HG03175 (cell line): ENCODE data around the gene ADIPOR2.

Experiments used
- ATAC-seq: cut with Tn5 transposase; IDR thresholded peaks from one replicate; pipeline ENCODE4 v1.9.1; 2021; ENCODE audit warnings: mild to moderate bottlenecking, moderate library complexity; ENCODE audit not compliant: unreplicated experiment

Gene ADIPOR2

DNA sequence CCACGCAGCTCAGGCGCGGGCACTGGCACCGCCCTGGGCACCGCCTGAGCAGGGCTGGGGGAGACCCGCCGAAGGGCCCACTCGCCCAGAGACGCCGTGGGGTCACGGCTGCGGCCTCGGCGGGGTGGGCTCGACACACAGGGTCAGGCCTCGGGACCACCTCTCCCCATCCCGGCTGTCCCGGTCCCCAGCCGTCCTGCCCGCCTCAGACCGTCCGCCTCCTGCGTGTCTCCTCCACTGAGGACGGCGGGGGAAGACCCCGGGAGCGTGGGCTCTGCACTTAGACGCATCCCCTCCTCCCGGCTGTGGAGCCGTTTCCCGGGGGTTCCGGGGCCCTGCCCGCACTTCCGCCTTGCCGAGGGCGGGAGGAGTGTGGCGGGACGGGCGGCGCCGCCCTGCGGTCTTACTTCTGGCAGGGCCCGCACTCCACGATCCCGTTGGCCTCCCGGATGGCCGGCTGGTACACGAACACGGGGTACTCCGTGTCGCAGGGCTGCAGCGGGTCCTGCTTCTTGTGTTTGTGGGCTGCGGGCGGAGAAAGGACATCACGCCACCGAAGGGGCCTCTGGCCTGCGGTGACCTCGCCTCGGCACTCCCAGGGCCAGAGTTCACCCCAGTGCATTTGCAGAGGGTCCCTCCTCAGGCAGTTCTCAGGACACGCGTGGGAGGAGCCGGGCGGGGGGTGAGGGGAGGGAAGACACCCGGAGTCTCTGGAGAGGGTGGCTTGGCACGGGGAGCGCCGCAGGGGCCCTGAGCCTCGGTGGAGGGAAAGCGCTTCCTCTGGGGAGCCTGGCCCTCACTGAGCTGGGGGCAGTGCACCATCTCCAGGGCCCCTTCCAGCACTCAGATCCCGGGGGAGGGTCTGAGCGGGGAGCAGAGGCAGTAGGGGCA, 106.4 kb downstream of the ADIPOR2 start:
- ATAC-seq = no peak

DNA sequence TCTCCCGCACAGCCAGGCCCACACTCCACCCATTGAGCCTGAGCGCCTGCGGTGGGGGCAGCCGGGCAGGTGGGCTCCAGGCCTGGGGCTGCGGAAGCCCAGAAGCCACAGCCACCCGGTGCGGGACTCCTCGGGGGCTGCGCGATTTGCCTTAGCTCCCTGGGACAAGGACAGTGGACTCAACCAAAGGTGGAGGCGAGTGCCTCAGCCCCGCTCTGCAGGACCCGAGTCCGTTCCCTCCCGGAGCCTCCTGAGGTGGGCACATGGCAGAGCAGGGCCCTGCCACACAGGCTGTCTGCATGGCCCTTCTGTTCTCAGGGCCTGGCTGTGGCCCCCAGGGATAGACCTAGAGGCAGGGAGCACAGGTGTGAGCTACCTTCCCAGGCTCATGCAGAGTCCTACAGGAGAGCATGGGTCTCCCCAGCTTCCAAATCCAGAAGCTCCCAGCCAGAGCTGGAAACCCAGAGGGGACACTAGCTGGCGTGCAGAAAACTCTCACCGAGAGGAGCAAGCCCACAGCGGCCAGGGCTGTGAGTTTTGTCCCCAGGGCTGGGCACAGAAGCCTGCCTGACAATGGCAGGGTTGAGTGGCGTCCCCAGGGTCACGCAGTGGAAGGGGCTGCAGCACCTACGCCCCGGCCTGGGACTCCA, 107.2 kb downstream of the ADIPOR2 start:
- no peak for ATAC-seq

DNA sequence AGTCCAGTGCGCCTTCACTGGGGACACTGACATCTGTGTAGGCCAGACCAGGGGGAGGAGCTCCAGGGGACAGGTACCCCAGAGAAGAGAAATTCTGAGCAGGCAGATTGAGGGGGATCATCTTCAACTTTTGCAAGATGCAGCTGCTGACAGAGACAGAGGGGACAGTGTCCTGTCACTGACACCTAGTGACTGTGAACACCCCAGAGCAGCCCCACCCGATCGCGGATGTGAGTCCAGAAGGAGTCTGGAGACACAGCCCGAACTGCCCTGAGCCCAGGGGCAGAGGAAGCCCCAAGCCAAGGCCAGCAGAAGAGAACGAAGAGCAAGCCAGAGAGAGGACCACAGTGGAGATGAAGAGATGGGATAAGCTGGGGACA, 107.8 kb downstream of the ADIPOR2 start:
- no peak for ATAC-seq

DNA sequence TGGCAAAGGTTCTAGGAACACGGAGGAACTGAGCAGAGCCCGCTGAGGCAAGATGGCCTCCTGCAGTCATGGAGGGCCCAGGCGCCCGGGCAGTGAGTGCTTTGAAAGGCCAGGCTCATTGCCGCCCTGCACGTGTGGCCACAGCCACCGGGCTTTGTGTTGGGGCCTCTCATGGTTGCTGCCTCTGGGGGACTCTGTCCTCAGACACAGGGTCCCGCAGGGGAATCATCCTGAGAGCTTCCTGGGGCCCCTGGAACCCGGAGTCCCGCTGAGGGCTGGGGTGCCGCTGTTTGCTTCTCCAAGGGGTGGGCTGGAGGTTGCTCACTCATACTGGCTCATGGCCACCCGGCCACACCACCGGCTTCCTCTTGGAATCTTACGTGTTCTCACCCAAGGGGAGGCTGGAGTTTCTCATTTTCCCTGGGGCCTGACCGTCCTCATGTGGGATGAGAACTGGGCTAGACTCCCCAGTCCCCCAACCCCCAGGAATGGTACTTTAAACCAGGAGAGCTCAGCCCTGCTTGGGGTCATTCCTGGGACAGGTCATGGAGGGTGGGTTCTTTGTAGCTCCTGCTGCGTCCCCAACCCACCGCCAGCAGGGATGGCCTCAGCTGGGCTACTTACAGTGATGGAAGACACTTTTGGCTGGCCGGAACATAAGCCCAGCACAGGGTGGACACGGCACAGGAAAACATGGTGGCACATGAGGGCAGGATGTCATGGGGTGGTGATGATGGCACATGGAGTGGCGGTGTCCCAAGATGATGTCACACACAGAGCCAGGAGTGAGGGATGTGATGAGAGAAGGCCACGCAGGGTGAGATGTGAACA, 108.4 kb downstream of the ADIPOR2 start:
- no peak for ATAC-seq

DNA sequence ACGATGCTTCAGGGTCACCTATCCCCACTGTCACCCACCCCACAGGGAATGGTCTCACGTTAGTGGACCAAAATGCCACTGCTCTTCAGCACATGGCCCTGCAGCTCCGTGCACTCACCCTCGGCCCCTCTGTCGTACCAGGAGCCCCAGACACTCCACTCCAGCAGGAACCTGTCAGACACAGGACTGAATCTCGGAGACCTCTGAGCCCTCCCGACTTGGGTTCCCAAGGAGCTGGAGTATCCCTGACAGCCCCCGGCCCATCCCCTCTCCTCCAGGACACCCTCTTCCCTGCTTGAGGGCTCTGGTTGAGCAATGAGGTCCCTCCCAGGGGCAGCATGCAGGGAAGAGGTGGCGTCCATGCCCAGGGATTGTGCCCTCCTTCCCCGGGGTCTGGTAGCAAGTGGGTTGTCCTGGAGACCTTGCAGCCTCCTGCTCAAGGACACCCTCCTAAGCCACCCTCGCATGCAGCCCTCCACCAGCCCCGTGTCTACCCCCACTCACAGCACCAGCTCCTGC, 109.1 kb downstream of the ADIPOR2 start:
- no peak for ATAC-seq

DNA sequence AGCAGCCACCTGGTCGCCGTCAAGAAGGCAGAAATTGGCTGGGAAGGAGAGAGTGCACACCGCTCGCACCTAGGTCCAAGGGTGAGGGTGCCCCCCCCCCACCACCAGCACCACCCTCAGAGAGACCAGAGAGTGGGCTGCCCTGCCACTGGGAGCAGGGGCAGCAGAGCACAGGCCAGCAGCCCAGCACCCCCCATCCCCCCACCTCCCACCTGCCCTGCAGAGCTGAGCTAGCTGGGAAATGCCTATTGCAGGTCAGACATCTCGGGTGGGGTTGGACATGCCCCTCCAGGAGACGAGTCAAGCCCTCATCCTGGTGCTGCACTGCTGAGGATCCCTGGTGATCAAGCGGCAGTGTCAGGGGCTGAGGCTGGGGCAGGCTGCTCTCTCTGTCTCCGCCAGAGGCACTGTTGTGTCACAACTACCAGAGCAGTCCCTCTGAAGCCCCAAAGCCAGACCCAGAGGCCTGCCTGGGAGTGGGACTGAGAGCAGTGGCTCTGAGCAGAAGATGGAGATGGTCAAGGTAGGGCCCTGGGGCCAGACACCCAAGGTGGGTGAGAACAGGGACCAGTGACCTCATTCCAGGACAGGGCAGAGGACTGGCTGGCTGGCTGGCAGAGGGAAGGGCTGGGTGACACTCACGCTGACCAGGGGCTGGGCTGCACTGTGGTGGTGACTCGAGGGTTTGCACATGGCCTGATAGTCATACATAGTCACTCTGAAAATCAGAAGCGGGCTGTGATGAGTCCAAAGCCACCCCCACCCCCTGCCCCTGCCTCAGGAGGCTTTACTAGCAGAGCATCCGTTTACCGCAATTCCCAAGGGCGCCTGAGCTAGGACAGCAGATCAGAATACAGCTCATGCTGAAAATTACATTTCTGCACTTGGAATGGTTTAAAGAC, 109.8 kb downstream of the ADIPOR2 start:
- ATAC-seq = no peak

DNA sequence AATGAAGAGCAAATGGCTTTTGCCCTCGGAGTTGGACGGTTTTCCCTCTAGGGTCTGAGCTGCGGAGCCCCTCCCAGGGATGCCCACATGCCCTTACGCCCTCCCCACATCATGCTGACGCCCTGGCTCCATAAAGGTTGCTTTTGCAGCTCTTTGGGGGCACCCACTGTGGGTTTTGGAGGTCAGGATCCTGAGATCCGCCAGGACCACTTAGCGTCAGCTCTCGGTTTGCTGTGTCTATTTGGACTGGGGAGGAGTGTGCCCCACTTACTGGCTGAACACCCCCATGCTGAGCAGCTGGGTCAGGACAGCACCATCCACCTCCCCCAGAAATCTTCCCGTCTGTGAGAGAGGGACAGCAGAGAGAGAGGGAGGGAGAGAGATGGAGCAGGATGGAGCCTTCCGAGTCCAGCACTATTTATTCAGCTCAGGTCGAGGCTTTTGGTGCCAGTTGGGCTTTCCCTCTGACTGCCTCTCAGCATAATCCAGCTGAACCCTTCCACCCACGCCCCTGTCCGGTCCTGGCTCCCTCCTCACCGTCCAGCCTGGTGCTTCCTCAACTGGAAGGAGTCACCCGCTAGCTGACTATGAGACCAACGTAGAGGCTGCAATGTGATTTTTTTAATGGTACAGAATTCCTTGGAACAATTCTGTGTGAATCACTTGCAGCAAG, 110.6 kb downstream of the ADIPOR2 start:
- no peak for ATAC-seq

DNA sequence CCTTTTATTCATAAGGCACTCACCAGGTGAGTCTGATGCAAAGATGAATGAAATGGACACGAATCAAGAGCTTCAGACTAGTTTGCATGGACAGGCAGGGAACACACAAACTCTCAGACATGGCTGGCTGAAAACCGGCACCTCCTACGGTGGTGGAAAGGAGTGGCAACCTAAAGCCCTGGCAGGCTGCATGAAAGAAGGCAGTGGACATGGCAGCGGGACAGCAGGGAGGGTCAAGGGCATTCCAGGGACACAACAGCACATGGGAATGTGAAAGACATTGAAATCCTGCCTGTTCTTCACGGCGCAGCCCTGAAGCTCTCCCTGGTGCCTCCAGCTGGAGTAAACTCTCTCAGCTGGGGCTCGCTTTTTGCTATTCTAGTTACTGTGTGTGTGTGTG, 112.9 kb downstream of the ADIPOR2 start:
- no peak for ATAC-seq

DNA sequence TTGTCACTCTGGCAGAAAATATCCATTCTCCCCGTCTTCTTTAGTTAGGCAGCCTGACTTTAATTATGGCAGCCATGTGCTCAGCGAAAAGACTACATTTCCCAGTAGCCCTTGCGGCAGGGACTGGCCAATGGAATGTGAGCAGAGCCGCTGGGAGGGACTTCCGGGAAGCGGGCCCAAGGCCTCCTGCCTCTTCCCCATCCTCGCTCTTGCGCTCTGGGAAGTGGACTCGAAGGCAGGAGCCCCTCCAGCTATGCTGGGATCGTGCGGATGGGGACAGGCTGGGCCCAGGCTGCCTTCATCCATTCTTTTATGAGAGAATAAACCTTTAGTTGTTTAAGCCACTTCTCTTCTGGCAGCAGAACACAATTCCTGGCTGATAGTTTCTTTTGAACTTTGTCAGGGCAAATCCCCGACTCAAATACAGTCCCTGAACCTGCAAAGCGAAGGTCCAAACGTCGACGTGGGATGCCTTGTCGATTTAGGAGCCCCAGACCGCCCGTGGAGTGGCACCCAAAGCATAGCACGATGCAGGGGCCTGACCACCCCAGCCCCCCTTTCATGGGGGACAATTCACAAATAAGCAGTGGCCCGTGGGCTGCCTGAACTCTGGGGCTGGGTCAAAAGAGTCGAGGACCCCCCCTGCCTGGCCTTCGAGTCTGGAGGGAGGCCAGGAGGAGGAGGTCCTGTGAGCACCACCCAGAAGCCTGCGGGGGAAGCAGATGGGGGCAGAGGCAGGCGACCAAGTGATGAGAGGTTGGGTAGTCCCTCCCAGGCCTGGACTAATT, 113.9 kb downstream of the ADIPOR2 start:
- ATAC-seq = peak; percentile 82

DNA sequence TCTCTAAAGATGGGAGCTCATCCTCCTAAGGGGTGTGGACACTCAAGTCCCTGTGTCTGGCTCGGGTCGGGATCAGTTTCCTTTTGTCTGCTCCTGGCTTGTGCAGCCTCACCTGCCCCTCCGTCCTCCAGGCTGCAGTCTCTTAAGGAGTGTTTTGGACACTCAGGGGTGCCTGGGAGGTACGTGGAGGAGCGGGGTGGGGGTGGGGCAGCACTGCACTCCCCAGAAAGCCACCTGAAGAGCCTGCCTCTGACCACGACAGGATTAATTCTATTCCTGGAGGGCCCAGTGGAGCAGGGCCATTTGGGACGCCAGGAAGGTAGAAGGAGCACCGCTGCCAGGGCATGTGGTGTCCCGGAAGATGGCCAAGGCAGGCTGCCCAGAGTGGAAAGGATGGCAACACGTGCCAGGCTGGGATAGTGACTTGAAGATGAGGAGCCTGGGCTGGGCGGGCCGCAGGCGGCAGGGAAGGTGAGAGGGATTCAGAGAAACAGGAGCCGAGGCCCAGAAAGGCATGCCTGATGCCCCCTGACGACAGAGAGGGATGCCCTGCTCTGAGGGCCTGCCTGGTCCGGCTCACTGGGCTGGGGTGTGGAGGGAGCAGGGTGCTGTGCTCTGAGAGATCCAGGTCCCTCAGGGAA, 114.7 kb downstream of the ADIPOR2 start:
- no peak for ATAC-seq

DNA sequence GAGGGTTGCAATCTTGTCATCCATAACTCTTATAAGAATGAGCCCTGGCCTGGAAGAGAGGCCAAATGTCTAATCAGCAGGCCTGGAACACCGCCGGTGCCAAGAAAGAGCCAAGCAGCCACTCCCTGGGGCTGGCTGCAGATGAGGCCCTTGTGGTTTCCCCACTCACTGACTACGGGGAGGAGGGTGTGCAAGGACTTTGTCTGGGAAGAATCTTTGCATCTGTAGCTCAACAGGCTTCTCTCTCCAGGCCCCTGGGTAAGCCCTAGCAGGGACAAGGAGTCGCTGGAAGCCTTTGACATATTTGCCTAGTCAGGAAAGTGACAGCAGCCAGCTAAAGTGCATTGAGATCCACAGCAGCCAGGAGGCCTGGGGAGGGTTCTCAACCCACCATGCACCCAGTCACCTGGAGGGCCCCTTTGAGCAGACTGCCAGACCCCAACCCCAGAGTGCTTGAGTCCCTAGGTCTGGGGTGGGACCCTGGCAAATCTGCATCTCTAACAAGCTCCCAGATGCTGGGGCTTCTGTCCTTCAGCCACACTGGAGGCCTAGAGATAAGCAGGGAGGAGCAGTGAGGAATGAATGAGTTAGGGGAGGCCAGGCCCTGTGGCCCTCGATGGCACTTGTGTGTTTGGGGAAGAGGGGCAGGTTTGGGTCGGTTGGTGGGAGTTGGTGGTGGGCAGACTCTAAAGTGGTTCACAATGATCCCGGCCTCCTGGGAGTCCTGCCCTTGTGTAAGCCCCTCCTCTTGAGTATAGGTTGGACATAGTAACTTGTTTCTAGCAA, 115.6 kb downstream of the ADIPOR2 start:
- ATAC-seq = no peak

DNA sequence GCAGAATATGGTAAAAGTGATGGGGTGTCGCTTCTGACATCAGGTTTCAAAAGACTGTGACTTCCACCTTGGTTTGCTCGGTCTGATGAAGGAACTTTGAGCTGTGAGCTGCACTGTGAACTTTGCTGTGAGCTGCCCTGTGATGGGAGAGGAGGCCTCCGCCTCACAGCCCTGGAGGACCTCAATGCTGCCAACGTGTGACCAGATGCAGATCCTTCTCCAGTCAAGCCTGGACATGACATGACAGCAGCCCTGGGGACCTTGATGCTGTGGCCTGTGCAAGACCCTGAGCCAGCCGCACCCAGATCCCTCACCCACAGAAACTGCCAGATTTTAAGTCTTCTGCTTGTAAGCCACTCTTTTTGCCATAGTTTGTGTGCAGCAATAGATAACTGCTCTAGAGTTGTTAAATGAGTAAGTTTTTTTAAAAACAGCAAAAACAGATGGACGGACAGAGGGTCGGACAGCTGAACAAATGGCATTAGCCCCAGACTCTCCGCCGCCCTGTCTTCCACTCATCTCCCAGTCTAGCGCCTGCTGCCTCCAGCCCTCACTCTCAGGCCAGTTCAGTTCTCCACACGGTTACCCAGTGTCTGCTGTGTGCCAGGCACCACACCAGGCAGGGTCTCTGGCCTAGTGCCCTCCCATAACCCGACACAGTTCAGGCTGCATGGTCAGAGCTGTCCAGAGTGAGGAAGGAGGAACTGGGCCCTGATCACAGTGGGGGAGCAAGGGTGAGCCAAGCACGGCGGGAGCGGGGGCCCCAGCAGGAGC, 116.4 kb downstream of the ADIPOR2 start:
- no peak for ATAC-seq

DNA sequence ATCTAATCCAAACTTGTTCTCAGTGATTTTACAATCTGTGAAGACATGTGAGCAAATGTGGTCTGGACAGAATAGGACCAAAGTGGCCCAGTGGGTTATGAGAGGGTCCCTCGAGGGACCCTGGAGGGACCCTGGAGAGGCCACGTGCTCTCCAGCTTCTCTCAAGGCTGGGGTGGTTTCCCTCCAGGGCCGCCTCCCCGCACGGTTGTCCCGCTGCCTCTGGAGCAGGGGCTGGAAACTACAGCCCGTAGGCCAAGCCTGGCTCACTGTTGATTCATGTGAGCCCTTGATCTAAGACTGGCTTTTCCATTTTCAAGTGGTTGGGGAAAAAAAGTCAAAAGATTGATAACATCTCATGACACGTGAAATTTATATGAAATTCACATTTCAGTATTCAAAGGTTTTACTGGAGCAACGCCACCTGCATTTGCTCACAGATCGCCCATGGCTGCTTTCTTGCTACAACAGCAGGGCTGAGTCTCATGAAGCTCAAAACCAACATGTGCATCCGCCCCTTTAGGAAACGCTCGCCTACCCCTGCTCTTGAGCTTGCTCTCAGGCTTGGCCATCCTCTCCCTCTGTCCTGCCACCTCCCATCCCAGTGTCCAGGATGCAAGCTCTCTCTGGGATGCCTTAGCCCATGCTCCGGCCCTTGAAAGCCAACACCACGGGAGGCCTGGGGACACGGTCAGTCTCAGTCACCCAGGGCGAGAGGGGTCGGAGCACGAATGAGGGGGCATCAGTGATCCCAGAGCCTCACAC, 117.3 kb downstream of the ADIPOR2 start:
- ATAC-seq = no peak

DNA sequence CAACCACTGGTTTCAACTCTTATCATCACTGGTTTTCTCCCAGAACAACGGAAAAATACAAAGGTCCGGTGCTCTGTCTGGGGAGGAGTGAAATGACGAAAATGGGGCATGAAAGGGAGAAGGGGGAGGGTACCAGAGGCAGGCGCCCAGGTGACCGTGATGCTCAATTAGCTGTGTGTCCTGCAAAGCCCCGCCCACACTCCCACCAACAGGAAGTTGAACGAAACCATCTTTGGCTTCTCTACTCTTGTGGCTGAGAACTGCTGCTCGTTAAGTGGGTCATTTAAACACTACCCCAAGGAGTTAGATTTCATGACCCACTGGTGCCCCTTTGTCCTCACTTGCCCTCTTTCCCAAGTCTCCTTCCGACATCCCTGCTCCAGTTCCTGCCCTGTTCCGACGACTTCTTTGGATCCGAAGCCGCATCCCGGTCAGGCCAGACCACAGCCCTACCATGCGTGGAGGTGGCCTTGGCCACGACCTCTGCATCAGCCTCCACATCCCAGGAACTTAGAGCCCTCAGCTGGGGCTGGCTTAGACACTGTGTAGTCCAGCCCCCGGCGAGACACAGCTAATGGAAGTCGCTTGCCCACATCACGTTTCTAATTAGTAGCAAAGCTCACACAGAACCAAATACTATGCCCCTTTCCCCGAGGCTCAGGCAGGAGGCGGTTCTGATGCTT, 118.1 kb downstream of the ADIPOR2 start:
- ATAC-seq = no peak

DNA sequence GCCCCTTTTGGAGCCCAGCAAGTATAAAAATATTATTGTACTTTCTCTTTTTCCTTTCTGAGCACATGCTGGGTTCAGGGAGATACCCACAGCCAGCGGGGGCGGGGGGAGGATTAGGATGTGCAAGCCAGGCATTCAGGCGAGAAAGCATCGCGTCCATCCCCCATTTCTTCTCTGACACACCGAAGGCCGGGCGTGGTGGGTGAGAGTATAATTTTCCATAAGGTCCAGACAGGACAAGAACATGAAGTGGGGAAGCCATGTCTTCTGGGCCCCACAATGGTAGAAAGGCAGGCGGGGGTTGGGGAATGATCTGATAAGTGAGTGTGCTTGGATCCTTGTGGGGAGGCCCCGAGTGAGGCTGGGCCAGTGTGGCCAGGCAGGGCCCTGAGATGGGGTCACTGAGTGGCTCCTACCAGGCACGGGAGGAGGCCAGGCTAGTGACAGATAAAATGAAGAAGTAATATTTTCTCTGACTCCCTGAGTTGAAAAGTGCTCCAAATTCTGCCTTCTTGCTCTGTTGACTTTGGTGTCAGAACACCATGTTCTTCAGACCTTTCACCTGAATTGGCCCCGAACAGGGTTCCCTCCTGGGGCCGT, 118.8 kb downstream of the ADIPOR2 start:
- no peak for ATAC-seq
